GM13976 (cell line): Measurements from ENCODE around the gene SELPLG.

Experiments used
- DNase-seq: peaks from one replicate; pipeline ENCODE4 v3.0.0; 2012; ENCODE audit warnings: low spot score
- in situ Hi-C: fragments of 300-500 bp; cut with MboI; formaldehyde crosslinking; loops from one replicate; pipeline ENCODE4 v1.12.0; 2022; ENCODE audit warnings: low sequenced_read_pairs, mixed read lengths, inconsistent platforms; ENCODE audit not compliant: unreplicated experiment
- TF ChIP-seq, protein P1 (sequence below): IDR thresholded peaks from 2 replicates; pipeline ENCODE4 v1.5.1; 2012; ENCODE audit warnings: borderline replicate concordance, mild to moderate bottlenecking; ENCODE audit not compliant: insufficient read depth; ENCODE audit errors: extremely low read depth, missing control alignments, control extremely low read depth

The SELPLG gene

DNA sequence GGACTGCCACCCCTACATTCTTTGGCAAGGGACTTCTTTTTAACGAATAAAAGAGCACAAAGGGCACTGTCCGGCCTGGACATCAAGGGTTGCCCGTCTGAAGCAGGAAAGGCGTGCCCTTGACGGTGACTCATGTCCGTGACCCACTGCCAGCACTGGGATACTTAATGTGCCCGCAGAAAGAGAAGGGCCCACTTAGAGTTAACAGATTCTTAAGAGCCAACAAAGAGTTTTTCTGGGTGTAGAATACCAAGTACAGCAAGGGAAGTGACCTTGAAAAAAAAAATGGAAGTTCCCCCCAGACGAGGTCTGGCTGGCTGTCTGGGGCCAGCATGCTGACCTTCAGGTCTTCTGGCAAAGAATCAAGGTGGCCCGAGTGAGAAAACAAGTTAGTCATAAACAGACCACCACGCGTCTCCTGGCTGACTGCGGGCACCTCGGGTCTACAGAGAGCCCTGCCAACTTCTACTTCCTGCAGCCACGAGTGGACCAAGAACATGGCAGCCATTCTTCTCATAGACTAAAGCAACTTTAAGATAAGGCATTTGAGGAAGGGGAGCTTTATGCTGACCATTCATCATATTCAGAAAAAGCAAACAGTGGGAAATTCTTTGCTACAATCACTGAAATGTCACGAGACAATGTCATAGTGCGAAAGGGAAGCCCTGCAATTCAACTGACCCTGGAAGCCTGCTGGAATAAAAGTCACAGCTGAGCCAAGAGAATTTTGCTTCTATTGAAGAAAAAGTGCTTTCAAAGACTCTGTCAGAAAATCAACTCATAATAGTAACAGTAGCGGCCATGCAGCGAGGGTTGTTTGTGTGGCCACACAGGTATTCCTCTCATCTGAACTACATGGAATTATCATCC lies 10.5 kb upstream of the SELPLG start:
- TF ChIP-seq, protein P1, sequence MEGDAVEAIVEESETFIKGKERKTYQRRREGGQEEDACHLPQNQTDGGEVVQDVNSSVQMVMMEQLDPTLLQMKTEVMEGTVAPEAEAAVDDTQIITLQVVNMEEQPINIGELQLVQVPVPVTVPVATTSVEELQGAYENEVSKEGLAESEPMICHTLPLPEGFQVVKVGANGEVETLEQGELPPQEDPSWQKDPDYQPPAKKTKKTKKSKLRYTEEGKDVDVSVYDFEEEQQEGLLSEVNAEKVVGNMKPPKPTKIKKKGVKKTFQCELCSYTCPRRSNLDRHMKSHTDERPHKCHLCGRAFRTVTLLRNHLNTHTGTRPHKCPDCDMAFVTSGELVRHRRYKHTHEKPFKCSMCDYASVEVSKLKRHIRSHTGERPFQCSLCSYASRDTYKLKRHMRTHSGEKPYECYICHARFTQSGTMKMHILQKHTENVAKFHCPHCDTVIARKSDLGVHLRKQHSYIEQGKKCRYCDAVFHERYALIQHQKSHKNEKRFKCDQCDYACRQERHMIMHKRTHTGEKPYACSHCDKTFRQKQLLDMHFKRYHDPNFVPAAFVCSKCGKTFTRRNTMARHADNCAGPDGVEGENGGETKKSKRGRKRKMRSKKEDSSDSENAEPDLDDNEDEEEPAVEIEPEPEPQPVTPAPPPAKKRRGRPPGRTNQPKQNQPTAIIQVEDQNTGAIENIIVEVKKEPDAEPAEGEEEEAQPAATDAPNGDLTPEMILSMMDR = no peak
- in situ Hi-C loops = no loop called here
- no peak for DNase-seq

DNA sequence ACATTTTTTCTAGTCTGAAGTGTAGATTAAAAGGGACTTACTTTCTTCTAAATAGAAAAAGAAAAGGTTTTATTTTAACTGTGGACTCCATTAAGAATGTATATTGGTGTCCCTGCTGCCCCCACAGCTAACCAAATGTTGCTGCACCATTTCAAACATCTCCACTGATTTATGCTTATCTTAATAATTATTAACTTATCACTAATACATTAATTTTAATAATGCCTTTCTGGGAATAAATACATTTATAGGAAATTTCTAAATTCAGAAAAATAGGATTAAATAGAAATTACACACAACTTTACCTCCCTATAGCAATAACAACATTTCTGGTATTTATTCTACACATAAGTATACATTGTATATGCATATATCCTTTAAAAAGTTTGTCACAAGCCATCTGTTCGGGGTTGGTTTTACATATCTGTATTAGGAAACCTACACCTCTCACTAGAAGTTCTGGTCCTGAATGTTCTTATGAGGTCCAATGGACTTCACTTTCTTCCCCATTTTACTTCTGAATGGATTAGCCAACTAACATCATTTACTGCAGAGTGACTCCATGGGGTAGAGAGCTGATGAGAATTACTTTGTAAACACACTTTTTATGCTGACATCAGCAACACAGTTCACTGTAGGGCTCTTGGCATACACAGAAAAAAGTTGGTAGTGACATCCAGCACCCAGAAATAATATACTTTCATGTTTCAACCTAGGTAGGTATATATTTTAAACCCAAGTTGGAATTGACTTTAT lies 9.4 kb upstream of the SELPLG start:
- no peak for DNase-seq
- in situ Hi-C loops = no loop called here
- TF ChIP-seq, protein P1 = no peak

DNA sequence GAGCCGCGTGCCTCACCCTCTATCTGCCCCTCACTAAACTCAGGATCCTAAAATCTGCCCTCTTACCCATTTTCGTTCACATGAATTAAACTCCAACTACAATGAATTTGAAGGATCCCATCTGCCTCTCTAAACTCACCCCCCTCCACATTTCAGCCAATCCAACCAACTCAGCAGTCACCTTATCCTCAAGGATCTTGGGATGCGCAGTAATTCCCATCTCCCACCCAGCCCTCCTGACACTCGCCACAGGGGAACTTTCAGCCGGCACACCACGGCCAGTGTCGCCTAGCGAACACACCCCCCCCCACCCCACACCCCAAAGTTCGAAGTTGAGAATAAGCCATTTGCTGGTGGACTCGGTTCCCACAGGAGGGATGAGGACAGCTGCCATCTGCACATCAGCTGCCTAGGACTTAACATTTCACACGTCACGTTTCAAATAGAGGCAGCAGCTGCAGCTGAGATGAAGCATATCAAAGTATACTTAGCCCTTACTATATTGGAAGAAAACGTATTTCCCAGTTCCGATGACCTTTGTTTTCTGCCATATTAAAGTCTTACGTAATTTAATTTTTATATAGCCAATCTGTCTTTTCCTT lies 8.7 kb upstream of the SELPLG start:
- in situ Hi-C loops = no loop called here
- DNase-seq = no peak
- TF ChIP-seq, protein P1 = no peak

DNA sequence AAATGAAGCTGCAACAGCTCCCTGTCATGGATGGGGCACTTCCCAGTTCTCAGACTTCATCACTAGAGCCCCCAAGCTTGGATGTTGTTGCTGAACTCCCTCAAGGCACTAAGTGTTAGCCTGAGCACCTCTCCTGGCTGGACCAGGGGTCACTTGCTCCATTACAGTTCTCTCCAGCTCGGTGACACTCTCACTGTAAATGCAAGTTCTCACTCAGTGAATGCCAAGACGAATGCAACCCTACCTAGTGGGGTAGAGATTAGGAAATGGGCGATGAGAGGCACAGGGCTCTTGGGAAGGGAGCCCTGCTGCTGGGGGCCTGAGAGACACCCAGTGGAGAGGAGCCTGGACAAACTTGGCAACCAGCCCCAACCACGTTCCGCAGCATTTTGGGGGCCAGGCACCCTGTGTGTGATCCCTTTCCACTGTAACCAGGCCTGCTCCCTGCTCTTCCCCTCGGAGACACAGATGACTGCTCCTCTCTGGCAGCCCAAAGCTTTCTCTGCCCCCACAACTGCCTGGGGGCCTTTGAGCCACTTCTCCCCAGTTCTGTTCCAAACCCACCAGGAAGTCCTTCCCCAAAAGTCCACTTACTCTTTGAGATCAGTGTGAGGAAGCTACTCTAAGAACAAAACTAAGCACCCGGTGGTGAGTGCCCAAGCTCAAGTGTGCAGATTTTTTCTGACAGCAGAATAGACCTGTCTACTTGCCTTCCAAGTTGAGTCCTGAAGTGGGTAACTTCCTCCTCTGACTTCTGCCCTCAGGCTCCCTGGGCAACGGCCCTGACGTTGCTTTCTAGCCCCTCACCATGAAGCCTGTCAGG lies 8.0 kb upstream of the SELPLG start:
- TF ChIP-seq, protein P1 = no peak
- in situ Hi-C loops = no loop called here
- no peak for DNase-seq

DNA sequence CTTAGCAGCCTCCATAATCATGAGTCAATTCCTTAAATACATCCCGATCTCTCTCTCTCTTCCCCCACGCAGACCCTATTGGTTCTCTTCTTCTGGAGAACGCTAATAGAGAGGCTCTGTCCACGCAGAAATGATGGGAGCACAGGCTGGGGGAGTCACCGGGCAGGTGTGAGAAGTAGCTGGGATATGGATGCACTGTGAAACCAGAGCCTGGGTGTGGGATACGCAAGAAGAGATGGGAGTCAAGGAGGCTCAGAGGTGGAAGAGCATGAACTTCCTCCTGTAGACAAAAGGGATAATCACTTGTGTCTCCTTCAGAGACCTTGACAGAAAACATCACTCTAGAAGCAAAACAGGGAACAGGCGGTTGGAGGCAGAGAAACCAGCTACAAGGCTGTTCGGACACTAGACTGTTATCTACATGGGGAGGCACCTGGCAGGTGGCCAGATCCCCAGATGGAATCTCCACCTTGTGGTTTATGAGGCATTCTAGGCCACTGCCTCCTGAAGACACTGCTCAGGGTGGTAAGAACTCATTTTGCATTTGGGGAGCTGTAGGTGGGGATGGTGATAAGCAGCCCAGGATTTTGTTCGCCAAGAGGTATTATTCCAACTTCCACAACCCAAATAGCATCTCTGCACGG lies 7.2 kb upstream of the SELPLG start:
- no peak for DNase-seq
- TF ChIP-seq, protein P1 = no peak
- in situ Hi-C loops = no loop called here
